ENCODE data around the gene ADAT1. TPM values are rescaled to one million over a fixed set of nuclear protein-coding genes. Genes with fewer than 3 reads are reported as not detected.

Gene ADAT1
- total and polyA plus RNA-seq, 2 of the 13 experiments (the other 11 are each of a cell fraction or from before 2014, with no cell fraction given): 18.4 to 40.8 TPM

GRCh38 chr16:75648265-75649076 lies 25.4 kb upstream of the ADAT1 start (continued):
- TF ChIP-seq ZFY (CRISPR knock-in tag; IDR thresholded peaks at IDR 0.05) (no peak; the same call in 1 of the 2 replicates), HNRNPK (IDR thresholded peaks at IDR 0.05; ENCODE audit: low read depth, low read length, poor library complexity, severe bottlenecking) (no peak), BCL3 (CRISPR knock-in tag; IDR thresholded peaks at IDR 0.05) (no peak; the same call in 1 of the 2 replicates), ZNF816 (CRISPR knock-in tag; IDR thresholded peaks at IDR 0.05; ENCODE audit: borderline replicate concordance) (no peak), RERE (CRISPR knock-in tag; IDR thresholded peaks at IDR 0.05; ENCODE audit: low read depth) (no peak), FOXK2 (IDR thresholded peaks at IDR 0.05) (peak; percentile 98), FUBP1 (CRISPR knock-in tag; IDR thresholded peaks at IDR 0.05; ENCODE audit: borderline replicate concordance) (no peak), ATAD3A (CRISPR knock-in tag; IDR thresholded peaks at IDR 0.05) (no peak), ZNF180 (CRISPR knock-in tag; IDR thresholded peaks at IDR 0.05; ENCODE audit: borderline replicate concordance, low read depth) (no peak), CAMTA2 (CRISPR knock-in tag; IDR thresholded peaks at IDR 0.05; ENCODE audit: borderline replicate concordance) (no peak), SSRP1 (CRISPR knock-in tag; IDR thresholded peaks at IDR 0.05) (peak; percentile 66; the same call in 1 of the 2 replicates), ZNF563 (CRISPR knock-in tag; IDR thresholded peaks at IDR 0.05) (peak; percentile 45; the same call in 1 of the 2 replicates), CBFB (CRISPR knock-in tag; IDR thresholded peaks at IDR 0.05) (peak; percentile 49; the same call in 1 of the 2 replicates), SKI (IDR thresholded peaks at IDR 0.05; ENCODE audit: partially characterized antibody) (no peak), ZNF101 (CRISPR knock-in tag; IDR thresholded peaks at IDR 0.05; ENCODE audit: borderline replicate concordance, low read depth) (no peak), RBM39 (IDR thresholded peaks at IDR 0.05; ENCODE audit: low read depth, low read length, poor library complexity, severe bottlenecking) (peak; percentile 53)
- TF ChIP-seq, protein P1, sequence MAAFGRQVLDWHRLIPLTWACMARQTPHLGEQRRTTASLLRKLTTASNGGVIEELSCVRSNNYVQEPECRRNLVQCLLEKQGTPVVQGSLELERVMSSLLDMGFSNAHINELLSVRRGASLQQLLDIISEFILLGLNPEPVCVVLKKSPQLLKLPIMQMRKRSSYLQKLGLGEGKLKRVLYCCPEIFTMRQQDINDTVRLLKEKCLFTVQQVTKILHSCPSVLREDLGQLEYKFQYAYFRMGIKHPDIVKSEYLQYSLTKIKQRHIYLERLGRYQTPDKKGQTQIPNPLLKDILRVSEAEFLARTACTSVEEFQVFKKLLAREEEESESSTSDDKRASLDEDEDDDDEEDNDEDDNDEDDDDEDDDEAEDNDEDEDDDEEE (CRISPR knock-in tag; IDR thresholded peaks at IDR 0.05): 0 out of 2 replicates have a peak, but pooled peaks have one; percentile 12
